Caco-2 (cell line): Measurements from ENCODE around the gene TMEM255B. TPM values are rescaled to one million over a fixed set of nuclear protein-coding genes. Genes with fewer than 3 reads are reported as not detected.

ENCODE experiments used
- BruUV-seq: library from RNA; stranded (reverse); fragments of 400-500 nt; replicated peaks from 2 replicates; lab custom pipeline; 2021; lab: Mats Ljungman, UMichigan
- CTCF ChIA-PET: fragments of 300-600 bp; sonication (Branson Sonifier 250); formaldehyde crosslinking; loops from one replicate; lab custom pipeline; 2022; ENCODE audit warnings: antibody characterized with exemption; lab: Charles Lee
- POLR2A ChIA-PET: fragments of 300-600 bp; sonication (Branson Sonifier 250); formaldehyde crosslinking; loops from one replicate; lab custom pipeline; 2022; ENCODE audit warnings: antibody characterized with exemption; lab: Charles Lee
- DNase-seq, 2 experiments: peaks; one replicate each; pipeline versions ENCODE4 v3.0.0 to v3.0.0-alpha.2; 2020 to 2022
- H3K27me3 ChIP-seq: replicated peaks from 2 replicates; pipeline ENCODE4 v1.6.0; 2011; ENCODE audit warnings: low read length; ENCODE audit not compliant: control insufficient read depth, insufficient read depth
- H3K36me3 ChIP-seq: 2 replicates; pipeline ENCODE4 v1.5.1; 2011; ENCODE audit warnings: low read length; ENCODE audit not compliant: control insufficient read depth, insufficient read depth
- H3K4me1 ChIP-seq: fragments of 250-450 bp; sonication (Bioruptor Pico); 2 replicates; pipeline ENCODE4 v1.5.1; 2020; ENCODE audit warnings: mild to moderate bottlenecking
- H3K4me3 ChIP-seq: 2 replicates; pipeline ENCODE4 v1.5.1; 2011; ENCODE audit warnings: low read depth, mild to moderate bottlenecking, control low read depth, low read length
- H3K9me3 ChIP-seq: fragments of 250-450 bp; sonication (Bioruptor Pico); 2 replicates; pipeline ENCODE4 v1.5.1; 2020; ENCODE audit warnings: mild to moderate bottlenecking, moderate library complexity
- H3K27ac Mint-ChIP-seq: one replicate; pipeline ENCODE4 v1.8.0; 2022; ENCODE audit warnings: mixed read lengths; ENCODE audit not compliant: unreplicated experiment
- H3K27me3 Mint-ChIP-seq: one replicate; pipeline ENCODE4 v1.8.0; 2022; ENCODE audit warnings: mixed read lengths; ENCODE audit not compliant: insufficient read depth, unreplicated experiment
- H3K36me3 Mint-ChIP-seq: one replicate; pipeline ENCODE4 v1.8.0; 2022; ENCODE audit warnings: mild to moderate bottlenecking, mixed read lengths; ENCODE audit not compliant: insufficient read depth, unreplicated experiment
- H3K4me1 Mint-ChIP-seq: one replicate; pipeline ENCODE4 v1.8.0; 2022; ENCODE audit warnings: low read depth, mixed read lengths; ENCODE audit not compliant: unreplicated experiment
- H3K4me3 Mint-ChIP-seq: one replicate; pipeline ENCODE4 v1.8.0; 2022; ENCODE audit warnings: mild to moderate bottlenecking, moderate library complexity, mixed read lengths; ENCODE audit not compliant: unreplicated experiment
- H3K9me3 Mint-ChIP-seq: one replicate; pipeline ENCODE4 v1.8.0; 2022; ENCODE audit warnings: mixed read lengths; ENCODE audit not compliant: unreplicated experiment
- intact Hi-C: fragments of 100-400 bp; cut with micrococcal nuclease; formaldehyde crosslinking; loops from one replicate; pipeline ENCODE4 v1.10.0; 2022; ENCODE audit not compliant: unreplicated experiment
- total RNA-seq: library from RNA; stranded (reverse); gene quantifications from 2 replicates; pipeline ENCODE4 v1.2.3, GENCODE V29; 2022
- TF ChIP-seq, protein P1 (sequence below), 2 experiments: fragments of 200-600 bp in 1 of 2; IDR thresholded peaks; 1 replicate in 1 of 2; 2 replicates in 1 of 2; pipeline versions ENCODE4 v1.5.1 to v1.8.0; 2011 to 2022; ENCODE audit warnings: antibody characterized with exemption in 1 of 2, control low read depth in 1 of 2, inconsistent platforms in 1 of 2, low read depth in 1 of 2, low read length in 1 of 2, mild to moderate bottlenecking in 1 of 2, moderate library complexity in 1 of 2; ENCODE audit not compliant: insufficient read depth in 1 of 2, severe bottlenecking in 1 of 2, unreplicated experiment in 1 of 2

Gene TMEM255B
- total RNA-seq, 1 experiment from 2014 or later: 0.82 TPM

DNA sequence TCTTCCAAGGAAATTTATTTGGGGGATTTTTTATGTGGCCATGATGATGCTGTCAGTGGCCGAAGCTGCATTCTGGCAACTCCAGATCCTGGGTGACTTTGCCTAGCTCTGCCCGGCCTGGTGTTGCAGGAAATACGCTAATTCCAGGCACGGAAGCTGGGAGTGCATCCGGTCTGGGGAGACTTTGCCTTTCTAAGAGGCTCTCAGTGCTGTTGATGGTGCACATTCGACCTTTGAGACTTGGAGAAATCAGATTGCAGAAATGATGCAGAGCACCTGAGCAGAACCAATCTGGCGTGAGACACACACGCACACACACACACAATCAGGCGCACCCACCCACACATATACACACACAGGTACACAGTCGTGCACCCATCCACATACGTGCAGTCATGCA lies 5.9 kb upstream of the TMEM255B start:
- Histone ChIP-seq H3K4me3 (no peak overlapping the region), H3K9me3 (no peaks in the 10 kb centered on the region; the same call in 1 of the 2 replicates), H3K4me1 (no peaks in the 10 kb centered on the region), H3K27me3 (no peaks in the 10 kb centered on the region), H3K36me3 (no peaks in the 10 kb centered on the region)
- BruUV-seq: no TSS peak
- peaks cover 7% of the 10 kb centered on the region for H3K4me1 Mint-ChIP-seq
- ChIA-PET CTCF (no interaction called here), POLR2A (no interaction called here)
- no peak overlapping the region for H3K4me3 Mint-ChIP-seq
- intact Hi-C loops: no loop called here
- peaks cover 21% of the 10 kb centered on the region for H3K9me3 Mint-ChIP-seq
- H3K27ac Mint-ChIP-seq: no peak overlapping the region
- no peak for DNase-seq
- TF ChIP-seq, protein P1, sequence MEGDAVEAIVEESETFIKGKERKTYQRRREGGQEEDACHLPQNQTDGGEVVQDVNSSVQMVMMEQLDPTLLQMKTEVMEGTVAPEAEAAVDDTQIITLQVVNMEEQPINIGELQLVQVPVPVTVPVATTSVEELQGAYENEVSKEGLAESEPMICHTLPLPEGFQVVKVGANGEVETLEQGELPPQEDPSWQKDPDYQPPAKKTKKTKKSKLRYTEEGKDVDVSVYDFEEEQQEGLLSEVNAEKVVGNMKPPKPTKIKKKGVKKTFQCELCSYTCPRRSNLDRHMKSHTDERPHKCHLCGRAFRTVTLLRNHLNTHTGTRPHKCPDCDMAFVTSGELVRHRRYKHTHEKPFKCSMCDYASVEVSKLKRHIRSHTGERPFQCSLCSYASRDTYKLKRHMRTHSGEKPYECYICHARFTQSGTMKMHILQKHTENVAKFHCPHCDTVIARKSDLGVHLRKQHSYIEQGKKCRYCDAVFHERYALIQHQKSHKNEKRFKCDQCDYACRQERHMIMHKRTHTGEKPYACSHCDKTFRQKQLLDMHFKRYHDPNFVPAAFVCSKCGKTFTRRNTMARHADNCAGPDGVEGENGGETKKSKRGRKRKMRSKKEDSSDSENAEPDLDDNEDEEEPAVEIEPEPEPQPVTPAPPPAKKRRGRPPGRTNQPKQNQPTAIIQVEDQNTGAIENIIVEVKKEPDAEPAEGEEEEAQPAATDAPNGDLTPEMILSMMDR (IDR thresholded peaks at IDR 0.05; ENCODE audit: insufficient read depth in 1 of 2, low read depth in 1 of 2, low read length in 1 of 2, severe bottlenecking in 1 of 2, unreplicated experiment in 1 of 2): no peak
- H3K27me3 Mint-ChIP-seq: peaks cover 4% of the 10 kb centered on the region
- peaks cover 6% of the 10 kb centered on the region for H3K36me3 Mint-ChIP-seq

DNA sequence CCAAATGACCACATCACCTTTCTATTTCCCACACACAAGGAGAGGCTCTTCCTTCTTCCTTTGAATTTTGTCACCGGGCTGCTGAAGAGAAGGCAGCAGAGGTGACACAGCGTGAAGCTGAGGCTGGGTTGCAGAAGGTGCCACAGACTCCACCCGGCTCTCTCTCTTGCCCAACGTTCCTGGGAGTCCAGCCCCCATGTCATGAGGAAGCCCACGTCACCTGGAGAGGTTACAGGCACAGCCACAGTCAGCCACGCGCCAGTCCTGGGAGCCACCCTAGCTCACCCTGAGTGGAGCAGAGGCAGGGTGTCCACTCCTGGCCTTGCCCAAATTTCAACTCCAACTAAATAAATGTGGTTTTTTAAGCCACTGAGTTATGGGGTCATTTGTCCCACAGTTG lies 4.8 kb upstream of the TMEM255B start:
- peaks cover 21% of the 10 kb centered on the region for H3K9me3 Mint-ChIP-seq
- TF ChIP-seq, protein P1 (IDR thresholded peaks at IDR 0.05; ENCODE audit: insufficient read depth in 1 of 2, low read depth in 1 of 2, low read length in 1 of 2, severe bottlenecking in 1 of 2, unreplicated experiment in 1 of 2): no peak
- ChIA-PET CTCF (no interaction called here), POLR2A (no interaction called here)
- Histone ChIP-seq H3K9me3 (no peaks in the 10 kb centered on the region; the same call in 1 of the 2 replicates), H3K27me3 (no peaks in the 10 kb centered on the region), H3K36me3 (no peaks in the 10 kb centered on the region), H3K4me1 (no peaks in the 10 kb centered on the region), H3K4me3 (no peak overlapping the region)
- H3K27ac Mint-ChIP-seq: no peak overlapping the region
- intact Hi-C loops: no loop called here
- H3K27me3 Mint-ChIP-seq: peaks cover 4% of the 10 kb centered on the region
- DNase-seq: no peak
- BruUV-seq: no TSS peak
- peaks cover 7% of the 10 kb centered on the region for H3K36me3 Mint-ChIP-seq
- no peak overlapping the region for H3K4me3 Mint-ChIP-seq
- H3K4me1 Mint-ChIP-seq: peaks cover 8% of the 10 kb centered on the region

DNA sequence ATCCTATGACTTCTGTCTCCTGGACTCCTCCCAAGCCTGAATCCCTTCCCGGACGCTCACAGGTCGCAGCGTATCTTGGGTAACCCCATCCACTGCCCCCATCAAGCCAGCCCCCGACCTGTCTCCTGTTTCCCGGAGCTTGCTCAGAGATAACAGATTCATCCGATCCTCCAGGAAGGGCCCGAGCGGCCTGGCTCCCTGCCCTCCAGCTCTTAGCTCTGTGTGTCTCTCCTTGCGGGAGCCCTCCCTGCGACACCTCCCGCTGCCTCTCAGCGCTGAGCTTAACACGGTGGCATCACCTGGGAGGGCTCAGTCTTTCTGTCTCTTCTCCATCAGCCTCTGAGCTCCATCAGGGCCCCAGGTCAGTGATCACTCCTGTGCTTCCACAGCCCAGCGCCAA lies 4.3 kb upstream of the TMEM255B start:
- no peaks in the 10 kb centered on the region for H3K36me3 ChIP-seq
- TF ChIP-seq, protein P1 (IDR thresholded peaks at IDR 0.05; ENCODE audit: insufficient read depth in 1 of 2, low read depth in 1 of 2, low read length in 1 of 2, severe bottlenecking in 1 of 2, unreplicated experiment in 1 of 2): no peak
- ChIA-PET CTCF (no interaction called here), POLR2A (no interaction called here)
- no peak overlapping the region for H3K4me3 Mint-ChIP-seq
- H3K27me3 ChIP-seq: no peaks in the 10 kb centered on the region
- H3K4me1 ChIP-seq: 0 out of 2 replicates have a peak, but pooled peaks cover 2% of the 10 kb centered on the region
- no peak overlapping the region for H3K27ac Mint-ChIP-seq
- peaks cover 8% of the 10 kb centered on the region for H3K27me3 Mint-ChIP-seq
- H3K9me3 ChIP-seq: no peaks in the 10 kb centered on the region; the same call in 1 of the 2 replicates
- BruUV-seq: no TSS peak
- intact Hi-C loops: no loop called here
- H3K9me3 Mint-ChIP-seq: peaks cover 21% of the 10 kb centered on the region
- DNase-seq: no peak
- peaks cover 9% of the 10 kb centered on the region for H3K36me3 Mint-ChIP-seq
- H3K4me3 ChIP-seq: no peak overlapping the region
- peaks cover 12% of the 10 kb centered on the region for H3K4me1 Mint-ChIP-seq
